Activated CD8-positive, alpha-beta T cell treated with anti-CD3 and anti-CD28 coated beads, Interleukin-2, amount 10 ng/mL, durations not matched to agents 7 days and 5 days (primary cell): ENCODE measurements around the gene MAN1A2. TPM values are rescaled to one million over a fixed set of nuclear protein-coding genes. Genes with fewer than 3 reads are reported as not detected.

Experiments
- ATAC-seq: fragments of 150-1000 bp; cut with Tn5 transposase; one replicate; pipeline ENCODE4 v1.10.0; 2021; ENCODE audit warnings: moderate library complexity
- CTCF ChIA-PET: fragments of 350-600 bp; sonication (Branson Sonifier 250); formaldehyde crosslinking; loops from one replicate; lab custom pipeline; 2021; ENCODE audit warnings: antibody characterized with exemption; lab: Charles Lee
- POLR2A ChIA-PET: fragments of 350-600 bp; sonication (Branson Sonifier 250); formaldehyde crosslinking; loops from one replicate; lab custom pipeline; 2021; ENCODE audit warnings: antibody characterized with exemption; lab: Charles Lee
- DNase-seq: peaks from one replicate; pipeline ENCODE4 v3.0.0-alpha.2; 2020
- H3K27ac Mint-ChIP-seq: one replicate; pipeline ENCODE4 v1.8.0; 2021; ENCODE audit warnings: mild to moderate bottlenecking, mixed read lengths
- H3K27me3 Mint-ChIP-seq: one replicate; pipeline ENCODE4 v1.8.0; 2021; ENCODE audit warnings: low read depth, mixed read lengths
- H3K36me3 Mint-ChIP-seq: one replicate; pipeline ENCODE4 v1.8.0; 2021; ENCODE audit warnings: low read depth, mixed read lengths
- H3K4me1 Mint-ChIP-seq: one replicate; pipeline ENCODE4 v1.8.0; 2021; ENCODE audit warnings: low read depth, mixed read lengths
- H3K4me3 Mint-ChIP-seq: one replicate; pipeline ENCODE4 v1.8.0; 2021; ENCODE audit warnings: mild to moderate bottlenecking, mixed read lengths
- H3K9me3 Mint-ChIP-seq: one replicate; pipeline ENCODE4 v1.8.0; 2022; ENCODE audit warnings: mixed read lengths; ENCODE audit not compliant: insufficient read depth
- total RNA-seq, 2 experiments: library from RNA; stranded (reverse); gene quantifications; one replicate each; pipeline ENCODE4 v1.2.3, GENCODE V29; 2021

Gene MAN1A2
- total RNA-seq, 2 experiments from 2014 or later: 32.8 to 33.2 TPM

DNA sequence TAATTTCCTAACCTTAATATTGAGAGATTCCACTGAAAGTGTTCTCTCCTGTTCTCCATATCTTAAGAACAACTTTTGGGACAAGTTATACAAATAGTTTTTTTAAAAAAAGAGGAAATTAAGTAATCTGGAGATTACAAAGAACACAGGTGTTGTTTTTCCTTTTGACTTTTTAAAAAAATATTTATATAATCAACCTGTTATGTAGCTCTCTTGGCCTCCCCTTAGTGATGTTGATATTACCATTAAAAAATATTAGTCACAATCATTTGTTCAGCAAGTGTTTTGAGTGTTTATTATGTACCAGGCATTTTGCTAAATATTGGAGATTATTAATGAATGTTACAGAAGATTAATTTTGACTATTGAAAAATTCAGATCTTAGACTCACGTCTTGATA is 8.1 kb downstream of the MAN1A2 start:
- Mint-ChIP-seq H3K4me1 (peaks cover 20% of the 10 kb centered on the region), H3K36me3 (peaks cover 13% of the 10 kb centered on the region), H3K27me3 (no peaks in the 10 kb centered on the region), H3K9me3 (no peaks in the 10 kb centered on the region), H3K27ac (no peak overlapping the region), H3K4me3 (no peak overlapping the region)
- POLR2A ChIA-PET: no interaction called here
- CTCF ChIA-PET: no interaction called here
- DNase-seq (no peak), ATAC-seq (no peak)

DNA sequence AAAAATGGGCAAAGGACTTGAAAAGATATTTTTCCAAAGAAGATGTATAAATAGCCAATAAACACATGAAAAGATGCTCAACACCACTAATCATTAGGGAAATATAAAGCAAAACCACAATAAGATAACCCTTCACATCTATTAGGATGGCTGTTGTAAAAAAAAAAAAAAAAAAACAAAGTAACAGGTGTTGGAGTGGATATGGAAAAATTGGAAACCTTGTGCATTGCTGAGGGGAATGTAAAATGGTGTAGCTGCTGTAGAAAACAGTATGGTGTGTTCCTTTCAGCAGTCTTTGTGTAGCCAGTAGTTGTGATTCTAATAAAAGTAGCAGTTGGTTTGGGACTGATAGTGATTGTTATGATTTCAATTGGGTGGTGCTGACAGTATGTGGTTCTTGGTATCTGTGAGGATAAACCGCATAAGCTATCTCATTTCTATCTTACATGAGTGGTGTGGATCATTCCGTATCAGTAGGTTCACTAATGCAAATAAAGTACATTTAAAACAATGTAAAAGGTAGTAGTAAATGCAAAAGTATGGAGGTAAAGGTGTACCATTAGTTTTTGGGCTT is 19.9 kb downstream of the MAN1A2 start:
- no peak overlapping the region for H3K27ac Mint-ChIP-seq
- ATAC-seq (no peak), DNase-seq (no peak)
- CTCF ChIA-PET: interaction anchor here (1.4 kb wide), 1 partner anchor 371 kb away, joined by 6 read pairs; no protein-coding TSS in a partner anchor
- H3K9me3 Mint-ChIP-seq: peaks cover 25% of the 10 kb centered on the region
- H3K4me3 Mint-ChIP-seq: no peak overlapping the region
- H3K36me3 Mint-ChIP-seq: peaks cover 22% of the 10 kb centered on the region
- POLR2A ChIA-PET: no interaction called here
- no peaks in the 10 kb centered on the region for H3K27me3 Mint-ChIP-seq
- H3K4me1 Mint-ChIP-seq: peaks cover 23% of the 10 kb centered on the region

DNA sequence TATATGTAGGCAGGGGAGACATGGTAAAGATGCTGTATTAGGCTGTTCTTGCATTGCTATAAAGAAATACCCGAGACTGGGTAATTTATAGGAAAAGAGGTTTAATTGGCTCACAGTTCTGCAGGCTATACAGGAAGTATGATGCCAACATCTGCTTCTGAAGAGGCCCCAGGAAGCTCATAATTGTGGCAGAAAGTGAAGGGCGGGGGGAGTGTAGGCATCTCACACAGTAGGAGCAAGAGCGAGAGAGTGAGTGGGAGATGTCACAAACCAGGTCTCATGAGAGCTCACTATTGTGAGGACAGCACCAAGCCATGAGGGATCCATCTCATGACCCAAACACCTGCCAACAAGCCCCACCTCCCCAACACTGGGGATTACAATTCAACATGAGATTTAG is 21.1 kb downstream of the MAN1A2 start:
- ChIA-PET POLR2A (interaction anchor here (1.0 kb wide), 1 partner anchor 19 kb away, joined by 3 read pairs; no protein-coding TSS in a partner anchor), CTCF (no interaction called here)
- no peak for DNase-seq
- no peaks in the 10 kb centered on the region for H3K27me3 Mint-ChIP-seq
- no peak overlapping the region for H3K4me3 Mint-ChIP-seq
- peaks cover 28% of the 10 kb centered on the region for H3K4me1 Mint-ChIP-seq
- no peak overlapping the region for H3K27ac Mint-ChIP-seq
- peaks cover 18% of the 10 kb centered on the region for H3K9me3 Mint-ChIP-seq
- no peak for ATAC-seq
- peaks cover 16% of the 10 kb centered on the region for H3K36me3 Mint-ChIP-seq

DNA sequence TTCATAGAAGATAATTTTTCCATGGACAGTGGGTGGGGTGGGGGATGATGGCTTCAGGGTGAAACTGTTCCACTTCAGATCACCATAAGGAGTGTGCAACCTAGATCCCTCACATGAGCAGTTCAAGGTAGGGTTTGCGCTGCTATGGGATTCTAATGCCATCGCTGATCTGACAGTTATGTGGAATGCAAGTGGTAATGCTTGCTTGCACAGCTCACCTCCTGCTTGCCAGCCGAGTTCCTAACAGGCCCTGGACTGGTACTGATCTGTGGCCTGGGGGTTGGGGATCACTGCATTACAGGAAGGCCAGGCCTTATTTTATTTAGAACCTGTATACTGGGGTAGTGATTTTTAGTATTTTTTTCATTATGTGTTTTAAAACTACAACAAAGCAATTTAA is 22.0 kb downstream of the MAN1A2 start:
- ChIA-PET POLR2A (no interaction called here), CTCF (no interaction called here)
- no peak for DNase-seq
- H3K27me3 Mint-ChIP-seq: no peaks in the 10 kb centered on the region
- H3K4me1 Mint-ChIP-seq: peaks cover 28% of the 10 kb centered on the region
- no peak overlapping the region for H3K27ac Mint-ChIP-seq
- no peak for ATAC-seq
- peaks cover 9% of the 10 kb centered on the region for H3K36me3 Mint-ChIP-seq
- H3K4me3 Mint-ChIP-seq: no peak overlapping the region
- H3K9me3 Mint-ChIP-seq: peaks cover 9% of the 10 kb centered on the region

DNA sequence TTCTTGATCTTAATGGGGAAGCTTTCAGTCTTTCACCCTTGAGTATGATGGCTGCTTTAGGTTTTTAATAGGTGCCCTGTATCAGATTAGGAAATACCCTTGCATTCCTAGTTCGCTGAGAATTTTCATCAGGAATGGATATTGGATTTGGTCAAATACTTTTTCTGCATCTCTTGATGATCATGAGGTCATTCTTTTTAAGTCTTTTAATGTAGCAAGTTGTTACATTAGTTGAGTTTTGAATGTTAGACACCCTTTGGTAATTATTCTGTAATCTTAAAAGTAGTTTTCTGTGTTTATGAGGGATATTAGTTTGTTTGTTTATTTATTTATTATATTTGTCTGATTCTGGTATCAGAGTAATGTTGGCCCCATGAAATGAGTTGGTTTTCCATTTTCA is 22.5 kb downstream of the MAN1A2 start:
- no peak for DNase-seq
- Mint-ChIP-seq H3K36me3 (peaks cover 7% of the 10 kb centered on the region), H3K9me3 (peaks cover 6% of the 10 kb centered on the region), H3K27ac (no peak overlapping the region), H3K4me1 (peaks cover 28% of the 10 kb centered on the region), H3K4me3 (no peak overlapping the region), H3K27me3 (no peaks in the 10 kb centered on the region)
- ChIA-PET CTCF (no interaction called here), POLR2A (no interaction called here)
- ATAC-seq: no peak

DNA sequence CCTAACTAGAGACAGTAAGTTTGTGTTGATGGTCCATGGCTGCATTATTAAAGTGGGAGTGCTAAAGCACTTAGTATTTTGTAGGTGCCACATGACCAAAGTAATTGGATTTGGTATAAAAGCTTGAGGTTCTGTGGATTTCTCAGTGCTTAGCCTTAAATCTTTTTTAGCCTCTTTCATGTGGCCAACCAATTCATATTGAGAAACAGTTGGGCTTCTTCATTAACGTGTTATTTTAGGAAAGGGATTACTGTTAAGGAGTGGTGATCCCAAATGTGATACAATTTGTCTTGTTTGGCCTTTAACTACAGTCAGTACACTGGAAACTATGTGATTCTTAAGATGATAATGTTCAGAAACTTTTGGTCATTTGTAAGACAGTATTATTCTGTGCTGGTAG is 25.5 kb downstream of the MAN1A2 start:
- ATAC-seq (no peak), DNase-seq (no peak)
- no peaks in the 10 kb centered on the region for H3K36me3 Mint-ChIP-seq
- CTCF ChIA-PET: no interaction called here
- no peak overlapping the region for H3K27ac Mint-ChIP-seq
- H3K27me3 Mint-ChIP-seq: no peaks in the 10 kb centered on the region
- no peak overlapping the region for H3K4me3 Mint-ChIP-seq
- POLR2A ChIA-PET: no interaction called here
- H3K4me1 Mint-ChIP-seq: peaks cover 16% of the 10 kb centered on the region
- no peaks in the 10 kb centered on the region for H3K9me3 Mint-ChIP-seq

DNA sequence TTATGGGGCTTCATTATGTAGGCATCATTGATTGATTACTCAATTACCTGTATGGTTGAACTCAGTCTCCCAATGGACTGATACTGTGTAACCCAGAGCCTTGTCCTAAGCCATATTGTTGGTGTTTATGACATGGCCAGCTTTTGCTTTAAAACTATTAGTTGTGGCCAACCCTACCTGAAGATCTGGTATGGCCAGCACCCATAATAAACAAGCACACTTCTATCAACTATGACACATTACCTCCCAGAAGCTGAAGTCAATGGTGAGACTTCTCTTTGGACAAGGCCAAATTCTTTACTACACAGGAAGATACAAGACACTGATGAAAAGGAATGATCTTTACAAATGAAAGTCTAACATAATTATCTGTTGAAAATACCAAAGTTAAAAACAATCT is 28.8 kb downstream of the MAN1A2 start:
- ChIA-PET CTCF (no interaction called here), POLR2A (no interaction called here)
- H3K9me3 Mint-ChIP-seq: no peaks in the 10 kb centered on the region
- peaks cover 3% of the 10 kb centered on the region for H3K36me3 Mint-ChIP-seq
- DNase-seq: no peak
- ATAC-seq: no peak
- no peaks in the 10 kb centered on the region for H3K27me3 Mint-ChIP-seq
- no peak overlapping the region for H3K4me3 Mint-ChIP-seq
- H3K4me1 Mint-ChIP-seq: peaks cover 5% of the 10 kb centered on the region
- no peak overlapping the region for H3K27ac Mint-ChIP-seq

DNA sequence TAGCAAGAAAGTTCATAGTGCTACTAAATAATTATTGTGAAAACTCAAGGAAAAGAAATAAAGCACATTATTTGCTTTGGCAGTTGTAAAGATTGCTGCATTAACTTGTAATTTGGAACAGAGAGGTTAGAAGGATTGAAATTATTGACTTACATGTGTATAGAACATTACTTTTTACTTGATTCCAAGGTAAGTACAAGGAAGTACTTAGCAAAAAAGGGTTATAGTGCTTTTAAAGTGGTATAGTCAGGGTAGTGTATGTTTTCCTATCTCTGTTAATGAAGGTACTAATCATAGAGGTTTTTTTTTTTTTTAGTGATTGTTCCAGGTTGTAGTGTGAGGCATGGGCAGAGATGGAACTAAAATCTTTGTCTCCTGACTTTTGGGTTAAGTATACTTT is 29.4 kb downstream of the MAN1A2 start:
- ATAC-seq: no peak
- Mint-ChIP-seq H3K36me3 (peaks cover 3% of the 10 kb centered on the region), H3K9me3 (no peaks in the 10 kb centered on the region), H3K27ac (no peak overlapping the region), H3K27me3 (no peaks in the 10 kb centered on the region), H3K4me3 (no peak overlapping the region), H3K4me1 (peaks cover 5% of the 10 kb centered on the region)
- ChIA-PET CTCF (no interaction called here), POLR2A (no interaction called here)
- DNase-seq: no peak

DNA sequence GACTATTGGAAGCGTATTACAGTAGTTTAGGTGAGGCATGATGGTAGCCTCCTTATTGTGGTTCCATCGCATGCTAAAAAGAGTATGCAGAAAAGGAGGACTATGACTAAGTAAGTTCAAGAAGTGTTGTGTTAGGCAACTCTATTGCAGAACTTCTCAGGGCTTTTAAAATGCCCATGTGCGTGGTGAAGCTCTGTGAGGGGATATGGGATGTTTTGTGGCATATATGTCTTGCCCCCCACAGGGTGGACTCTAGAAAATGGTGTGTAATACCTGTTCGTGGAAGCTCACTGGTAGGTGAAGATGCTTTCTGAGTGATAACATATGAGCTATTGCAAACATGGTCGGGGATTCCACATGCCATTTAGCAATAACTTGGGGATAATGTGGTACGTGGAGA is 31.7 kb downstream of the MAN1A2 start:
- ATAC-seq (no peak), DNase-seq (no peak)
- no peak overlapping the region for H3K27ac Mint-ChIP-seq
- H3K27me3 Mint-ChIP-seq: no peaks in the 10 kb centered on the region
- H3K9me3 Mint-ChIP-seq: peaks cover 17% of the 10 kb centered on the region
- no peaks in the 10 kb centered on the region for H3K4me1 Mint-ChIP-seq
- CTCF ChIA-PET: no interaction called here
- POLR2A ChIA-PET: no interaction called here
- H3K36me3 Mint-ChIP-seq: peaks cover 23% of the 10 kb centered on the region
- no peak overlapping the region for H3K4me3 Mint-ChIP-seq

DNA sequence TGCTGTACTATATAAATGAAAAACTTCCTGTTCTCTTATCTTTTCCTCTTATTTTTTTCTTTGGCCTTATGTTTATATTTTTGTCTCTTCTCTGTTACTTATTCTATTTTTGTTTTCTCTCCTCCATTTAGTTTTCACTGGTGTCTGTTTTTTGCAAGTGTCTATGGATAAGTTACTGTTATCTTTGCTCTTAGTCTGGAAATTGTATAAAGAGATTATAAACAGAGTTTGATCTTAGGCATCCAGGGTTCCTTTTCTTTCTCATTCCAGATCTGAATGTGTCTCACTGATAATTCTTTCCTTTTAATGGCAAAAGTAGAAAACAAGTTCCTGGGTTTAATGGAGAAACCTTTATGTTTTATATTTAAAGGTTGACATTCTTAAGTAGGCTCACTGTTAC is 34.5 kb downstream of the MAN1A2 start:
- no peak overlapping the region for H3K4me3 Mint-ChIP-seq
- DNase-seq (no peak), ATAC-seq (no peak)
- peaks cover 21% of the 10 kb centered on the region for H3K9me3 Mint-ChIP-seq
- ChIA-PET CTCF (no interaction called here), POLR2A (no interaction called here)
- H3K27me3 Mint-ChIP-seq: no peaks in the 10 kb centered on the region
- peaks cover 42% of the 10 kb centered on the region for H3K36me3 Mint-ChIP-seq
- H3K27ac Mint-ChIP-seq: no peak overlapping the region
- no peaks in the 10 kb centered on the region for H3K4me1 Mint-ChIP-seq

DNA sequence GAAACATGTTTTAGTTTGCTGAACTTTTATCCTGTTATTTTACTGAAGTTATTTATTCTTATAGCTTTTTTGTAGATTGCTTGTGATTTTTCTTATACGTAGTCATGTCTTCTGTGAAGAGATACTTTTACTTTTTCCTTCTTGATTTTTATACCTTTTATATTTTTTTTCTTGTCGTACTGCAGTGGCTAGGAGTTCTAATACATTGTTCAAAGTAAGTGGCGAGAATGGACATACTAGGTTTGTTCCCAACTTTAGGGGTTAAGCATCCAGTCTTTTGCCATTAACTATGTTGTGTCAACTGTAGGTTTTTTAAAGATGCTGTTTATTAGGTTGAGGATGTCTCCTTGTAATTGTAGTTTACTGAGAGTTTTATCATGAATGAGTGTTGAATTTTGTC is 36.3 kb downstream of the MAN1A2 start:
- ChIA-PET POLR2A (no interaction called here), CTCF (no interaction called here)
- Mint-ChIP-seq H3K27ac (no peak overlapping the region), H3K4me3 (no peak overlapping the region), H3K9me3 (peaks cover 21% of the 10 kb centered on the region), H3K27me3 (no peaks in the 10 kb centered on the region), H3K36me3 (peaks cover 49% of the 10 kb centered on the region), H3K4me1 (no peaks in the 10 kb centered on the region)
- ATAC-seq (no peak), DNase-seq (no peak)

DNA sequence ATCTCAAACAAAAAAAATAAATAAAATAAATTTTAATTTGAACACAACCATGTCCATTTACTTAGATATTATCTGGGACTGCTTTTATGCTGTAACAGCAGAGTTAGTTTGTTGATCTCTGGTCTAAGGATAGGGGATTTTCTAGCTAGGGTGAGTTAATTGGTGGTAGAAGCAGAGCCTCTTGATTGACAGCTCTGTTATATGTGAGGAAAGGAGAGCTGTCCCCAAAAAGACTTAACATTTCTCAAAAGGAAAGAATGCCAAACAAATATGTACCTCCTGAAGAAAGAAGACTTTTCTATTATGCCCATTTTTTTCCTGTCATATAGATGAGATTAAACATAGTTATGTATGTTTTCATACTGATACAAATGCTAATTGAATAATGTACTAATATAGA is 37.8 kb downstream of the MAN1A2 start:
- no peak for ATAC-seq
- Mint-ChIP-seq H3K4me3 (no peak overlapping the region), H3K4me1 (no peaks in the 10 kb centered on the region), H3K27me3 (no peaks in the 10 kb centered on the region), H3K36me3 (peaks cover 56% of the 10 kb centered on the region), H3K27ac (no peak overlapping the region), H3K9me3 (peaks cover 21% of the 10 kb centered on the region)
- DNase-seq: no peak
- ChIA-PET CTCF (no interaction called here), POLR2A (no interaction called here)

DNA sequence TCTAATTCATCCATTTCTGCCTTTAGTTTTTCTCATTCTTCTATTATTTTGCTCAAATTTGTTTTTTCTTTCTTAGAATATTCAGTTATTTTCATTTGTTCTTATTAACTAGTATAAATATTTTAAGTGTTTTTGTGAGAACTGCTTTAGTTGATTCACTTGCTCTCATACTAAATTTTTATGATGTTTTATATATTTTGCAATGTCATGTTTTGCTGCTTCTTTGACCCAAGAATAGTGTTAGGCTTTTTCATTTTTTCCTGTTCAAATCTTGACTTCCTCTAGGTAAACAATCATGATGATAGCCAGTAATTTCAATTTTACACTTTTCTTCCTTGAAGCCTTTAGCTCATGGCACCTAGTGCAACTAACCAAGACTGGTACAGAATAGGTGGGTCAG is 45.2 kb downstream of the MAN1A2 start:
- ChIA-PET CTCF (no interaction called here), POLR2A (no interaction called here)
- H3K9me3 Mint-ChIP-seq: no peaks in the 10 kb centered on the region
- H3K27me3 Mint-ChIP-seq: no peaks in the 10 kb centered on the region
- no peaks in the 10 kb centered on the region for H3K4me1 Mint-ChIP-seq
- no peak overlapping the region for H3K4me3 Mint-ChIP-seq
- DNase-seq (no peak), ATAC-seq (no peak)
- no peak overlapping the region for H3K27ac Mint-ChIP-seq
- peaks cover 57% of the 10 kb centered on the region for H3K36me3 Mint-ChIP-seq
